Right lobe of liver (tissue), 6 donors: ENCODE measurements around the gene FOXD1. TPM values are rescaled to one million over a fixed set of nuclear protein-coding genes. Genes with fewer than 3 reads are reported as not detected.

Experiments
- ATAC-seq, 4 donors: fragments of 200-7000 bp; cut with Tn5 transposase; one replicate each; pipeline ENCODE4 v1.9.1; 2020; ENCODE audit warnings: mild to moderate bottlenecking in 4 of 4, moderate library complexity in 4 of 4
- DNase-seq, 3 donors: peaks; one replicate each; pipeline ENCODE4 v3.0.0-alpha.2; 2020
- H3K27ac ChIP-seq, 3 donors: fragments of 200-600 bp; one replicate each; pipeline ENCODE4 v1.8.0; 2022
- H3K27me3 ChIP-seq, 2 donors: fragments of 200-600 bp; one replicate each; pipeline ENCODE4 v1.8.0; 2022
- H3K36me3 ChIP-seq, 4 donors: fragments of 200-600 bp; sonication (generic) in 1 of 4; one replicate each; pipeline versions ENCODE4 v1.5.1 to v1.8.0; 2017 to 2022; ENCODE audit warnings: control low read depth in 1 of 4
- H3K4me1 ChIP-seq, 4 donors: fragments of 200-600 bp; sonication (generic) in 1 of 4; one replicate each; pipeline versions ENCODE4 v1.5.1 to v1.8.0; 2017 to 2022; ENCODE audit warnings: control low read depth in 1 of 4
- H3K4me3 ChIP-seq, 3 donors: fragments of 200-600 bp; one replicate each; pipeline ENCODE4 v1.8.0; 2022
- H3K9me3 ChIP-seq, 4 donors: fragments of 200-600 bp; sonication (generic) in 1 of 4; one replicate each; pipeline versions ENCODE4 v1.5.1 to v1.8.0; 2017 to 2022; ENCODE audit warnings: control low read depth in 1 of 4
- CTCF ChIP-seq, 4 donors: fragments of 200-600 bp in 3 of 4; fragments of 450-650 bp in 1 of 4; IDR thresholded peaks; one replicate each; pipeline versions ENCODE4 v1.5.1 to v1.8.0; 2016 to 2022; ENCODE audit warnings: antibody characterized with exemption in 4 of 4, mild to moderate bottlenecking in 2 of 4
- POLR2A ChIP-seq: fragments of 450-650 bp; IDR thresholded peaks from one replicate; pipeline ENCODE4 v1.6.1; 2017; ENCODE audit warnings: antibody characterized with exemption, mild to moderate bottlenecking
- WGBS: methylation state at CpG from one replicate; pipeline ENCODE4 v1.1.6; 2018; ENCODE audit warnings: low coverage, low lambda C conversion rate; ENCODE audit not compliant: insufficient coverage; ENCODE audit errors: missing lambda C conversion rate; 5-methylcytosine and 5-hydroxymethylcytosine counted together
- intact Hi-C, 2 donors: fragments of 100-400 bp; cut with DNase I; formaldehyde crosslinking; loops; one replicate each; pipeline versions ENCODE4 v1.11.2 to v1.14.1; 2022
- total RNA-seq, 6 experiments: library from RNA; depleted of rRNA in 2 of 6; stranded (reverse); fragments of >200 nt in 2 of 6; fragmentation: NEBNext Ultra II Directional in 3 of 6; extraction: Animal tissue kit (Norgen Biotek cat#: 25700) in 3 of 6; gene quantifications; one replicate each; pipeline versions ENCODE4 v1.1.0 to v1.2.4, GENCODE V29; 2016 to 2023
- donor health status: DM: no; HTN: yes; CAD: no.
- donor health status: DM: no; HTN: no; CAD: no.
- donor health status: DM: no; HTN: no; CAD: no.
- donor health status: DM: no; HTN: yes; CAD: no.
- donor health status: DM: no; HTN: yes; CAD: no.

FOXD1 gene
- total RNA-seq, 6 experiments from 2014 or later = not detected

GRCh38 chr5:73405691-73406090, 42.9 kb downstream of the FOXD1 start:
- ATAC-seq (no peak), DNase-seq (no peak)
- no peaks in the 10 kb centered on the region for H3K4me1 ChIP-seq
- intact Hi-C loops = no loop called here
- H3K27me3 ChIP-seq = no peaks in the 10 kb centered on the region
- H3K9me3 ChIP-seq = no peaks in the 10 kb centered on the region
- no peak overlapping the region for H3K4me3 ChIP-seq
- TF ChIP-seq POLR2A (no peak), CTCF (IDR thresholded peaks at IDR 0.05) (no peak)
- no peaks in the 10 kb centered on the region for H3K36me3 ChIP-seq
- WGBS = 11% methylated on average over 1 of the region's 1 CpG
- H3K27ac ChIP-seq = no peak overlapping the region

GRCh38 chr5:73399775-73400174, 48.8 kb downstream of the FOXD1 start:
- ATAC-seq = no peak

More at GRCh38 chr5:73399775-73400174, 48.8 kb downstream of the FOXD1 start:
- Histone ChIP-seq H3K4me3 (no peak overlapping the region), H3K36me3 (no peaks in the 10 kb centered on the region), H3K4me1 (no peaks in the 10 kb centered on the region), H3K9me3 (no peaks in the 10 kb centered on the region), H3K27ac (no peak overlapping the region), H3K27me3 (no peaks in the 10 kb centered on the region)
- intact Hi-C loops = no loop called here
- TF ChIP-seq POLR2A = no peak
- no peak for TF ChIP-seq CTCF (IDR thresholded peaks at IDR 0.05)
- DNase-seq = no peak

Other genes with a start within 250 kb of the FOXD1 start
- gene BTF3, start 49.7 kb upstream of the FOXD1 start, total RNA-seq = 100 to 1,000 TPM; 157 to 250 (median 198) TPM
- gene ANKRA2, start 116.9 kb upstream of the FOXD1 start, total RNA-seq = 10 to 100 TPM in 1 of 6 experiments, 1 to 10 TPM in 5; 7.4 to 12.2 (median 9.0) TPM
- gene UTP15, start 117.0 kb upstream of the FOXD1 start, total RNA-seq = 10 to 100 TPM in 3 of 6 experiments, 1 to 10 TPM in 3; 6.0 to 16.5 (median 10.6) TPM
- gene ARHGEF28, start 177.4 kb upstream of the FOXD1 start, total RNA-seq = 10 to 100 TPM in 2 of 6 experiments, 1 to 10 TPM in 4; 3.0 to 14.9 (median 6.4) TPM